ENCODE data around the gene NRG2. TPM values are rescaled to one million over a fixed set of nuclear protein-coding genes. Genes with fewer than 3 reads are reported as not detected.

The NRG2 gene
- total RNA-seq, 1 experiment from 2014 or later, result 0.91 TPM

GRCh38 chr5:140018517-140018916, 24.6 kb downstream of the NRG2 start:
- RAD21 ChIA-PET (ENCODE audit: low non-redundant PET in 1 of 2, low total read pairs in 2 of 2, uncharacterized antibody in 2 of 2, unreplicated experiment in 2 of 2), result no interaction called here
- no TSS peak for BruUV-seq (replicated peaks)

More at GRCh38 chr5:140018517-140018916, 24.6 kb downstream of the NRG2 start:
- Histone ChIP-seq H3K79me2 (ENCODE audit: insufficient read depth, low read length) (no peaks in the 10 kb centered on the region), H3K4me3 (replicated peaks in 1 of 2; ENCODE audit: low read depth in 1 of 2, low read length in 2 of 2) (no peak overlapping the region), H3K9me3 (ENCODE audit: control insufficient read depth in 1 of 2, insufficient read depth in 1 of 2, low read depth in 1 of 2, low read length in 2 of 2) (no peaks in the 10 kb centered on the region), H3K4me2 (ENCODE audit: low read length) (no peak overlapping the region), H3K27me3 (ENCODE audit: insufficient read depth, low read length) (peaks cover 11% of the 10 kb centered on the region; the same call in 1 of the 2 replicates), H2AFZ (ENCODE audit: low read depth, low read length, poor library complexity, severe bottlenecking) (no peak overlapping the region), H3K9me2 (ENCODE audit: insufficient read depth) (no peaks in the 10 kb centered on the region), H4K20me1 (ENCODE audit: insufficient read depth) (no peaks in the 10 kb centered on the region), H3K4me1 (ENCODE audit: control insufficient read depth in 1 of 2, insufficient read depth in 2 of 2, low read length in 2 of 2) (no peaks in the 10 kb centered on the region), H3K27ac (ENCODE audit: low read depth, low read length) (no peak overlapping the region), H3K9ac (ENCODE audit: low read length) (no peak overlapping the region), H3K36me3 (ENCODE audit: control insufficient read depth in 1 of 2, insufficient read depth in 2 of 2, low read length in 2 of 2) (no peaks in the 10 kb centered on the region)
- CTCF ChIA-PET, result no interaction called here
- intact Hi-C loops (cut with micrococcal nuclease), result no loop called here
- DNase-seq (ENCODE audit: low read depth, low spot score), result no peak
- ATAC-seq, result no peak
- POLR2A ChIA-PET, result no interaction called here
- TF ChIP-seq, protein P1, sequence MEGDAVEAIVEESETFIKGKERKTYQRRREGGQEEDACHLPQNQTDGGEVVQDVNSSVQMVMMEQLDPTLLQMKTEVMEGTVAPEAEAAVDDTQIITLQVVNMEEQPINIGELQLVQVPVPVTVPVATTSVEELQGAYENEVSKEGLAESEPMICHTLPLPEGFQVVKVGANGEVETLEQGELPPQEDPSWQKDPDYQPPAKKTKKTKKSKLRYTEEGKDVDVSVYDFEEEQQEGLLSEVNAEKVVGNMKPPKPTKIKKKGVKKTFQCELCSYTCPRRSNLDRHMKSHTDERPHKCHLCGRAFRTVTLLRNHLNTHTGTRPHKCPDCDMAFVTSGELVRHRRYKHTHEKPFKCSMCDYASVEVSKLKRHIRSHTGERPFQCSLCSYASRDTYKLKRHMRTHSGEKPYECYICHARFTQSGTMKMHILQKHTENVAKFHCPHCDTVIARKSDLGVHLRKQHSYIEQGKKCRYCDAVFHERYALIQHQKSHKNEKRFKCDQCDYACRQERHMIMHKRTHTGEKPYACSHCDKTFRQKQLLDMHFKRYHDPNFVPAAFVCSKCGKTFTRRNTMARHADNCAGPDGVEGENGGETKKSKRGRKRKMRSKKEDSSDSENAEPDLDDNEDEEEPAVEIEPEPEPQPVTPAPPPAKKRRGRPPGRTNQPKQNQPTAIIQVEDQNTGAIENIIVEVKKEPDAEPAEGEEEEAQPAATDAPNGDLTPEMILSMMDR (IDR thresholded peaks at IDR 0.05 in 2 of 3, conservative IDR thresholded peaks at IDR 0.05 in 1 of 3; ENCODE audit: borderline replicate concordance in 1 of 3, insufficient read depth in 1 of 3, low read depth in 2 of 3, low read length in 2 of 3), result no peak
- TF ChIP-seq POLR2A (IDR thresholded peaks at IDR 0.05; ENCODE audit: borderline replicate concordance, extremely low read depth, insufficient read depth, insufficient read length), result no peak
- TF ChIP-seq, protein P2, sequence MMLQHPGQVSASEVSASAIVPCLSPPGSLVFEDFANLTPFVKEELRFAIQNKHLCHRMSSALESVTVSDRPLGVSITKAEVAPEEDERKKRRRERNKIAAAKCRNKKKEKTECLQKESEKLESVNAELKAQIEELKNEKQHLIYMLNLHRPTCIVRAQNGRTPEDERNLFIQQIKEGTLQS (IDR thresholded peaks at IDR 0.05), result no peak
- no peak for TF ChIP-seq SRF (IDR thresholded peaks at IDR 0.05; ENCODE audit: low read depth)
- TF ChIP-seq ELF1 (IDR thresholded peaks at IDR 0.05; ENCODE audit: borderline replicate concordance, low read depth), result no peak
- TF ChIP-seq SIN3A (IDR thresholded peaks at IDR 0.05; ENCODE audit: low read depth), result no peak
- no peak for TF ChIP-seq EZH2 (IDR thresholded peaks at IDR 0.05)
- TF ChIP-seq YY1 (IDR thresholded peaks at IDR 0.05; ENCODE audit: extremely low read depth, insufficient replicate concordance, low read depth, low read length), result no peak
- TF ChIP-seq RAD21 (IDR thresholded peaks at IDR 0.05; ENCODE audit: low read depth), result no peak
- TF ChIP-seq, protein P3, sequence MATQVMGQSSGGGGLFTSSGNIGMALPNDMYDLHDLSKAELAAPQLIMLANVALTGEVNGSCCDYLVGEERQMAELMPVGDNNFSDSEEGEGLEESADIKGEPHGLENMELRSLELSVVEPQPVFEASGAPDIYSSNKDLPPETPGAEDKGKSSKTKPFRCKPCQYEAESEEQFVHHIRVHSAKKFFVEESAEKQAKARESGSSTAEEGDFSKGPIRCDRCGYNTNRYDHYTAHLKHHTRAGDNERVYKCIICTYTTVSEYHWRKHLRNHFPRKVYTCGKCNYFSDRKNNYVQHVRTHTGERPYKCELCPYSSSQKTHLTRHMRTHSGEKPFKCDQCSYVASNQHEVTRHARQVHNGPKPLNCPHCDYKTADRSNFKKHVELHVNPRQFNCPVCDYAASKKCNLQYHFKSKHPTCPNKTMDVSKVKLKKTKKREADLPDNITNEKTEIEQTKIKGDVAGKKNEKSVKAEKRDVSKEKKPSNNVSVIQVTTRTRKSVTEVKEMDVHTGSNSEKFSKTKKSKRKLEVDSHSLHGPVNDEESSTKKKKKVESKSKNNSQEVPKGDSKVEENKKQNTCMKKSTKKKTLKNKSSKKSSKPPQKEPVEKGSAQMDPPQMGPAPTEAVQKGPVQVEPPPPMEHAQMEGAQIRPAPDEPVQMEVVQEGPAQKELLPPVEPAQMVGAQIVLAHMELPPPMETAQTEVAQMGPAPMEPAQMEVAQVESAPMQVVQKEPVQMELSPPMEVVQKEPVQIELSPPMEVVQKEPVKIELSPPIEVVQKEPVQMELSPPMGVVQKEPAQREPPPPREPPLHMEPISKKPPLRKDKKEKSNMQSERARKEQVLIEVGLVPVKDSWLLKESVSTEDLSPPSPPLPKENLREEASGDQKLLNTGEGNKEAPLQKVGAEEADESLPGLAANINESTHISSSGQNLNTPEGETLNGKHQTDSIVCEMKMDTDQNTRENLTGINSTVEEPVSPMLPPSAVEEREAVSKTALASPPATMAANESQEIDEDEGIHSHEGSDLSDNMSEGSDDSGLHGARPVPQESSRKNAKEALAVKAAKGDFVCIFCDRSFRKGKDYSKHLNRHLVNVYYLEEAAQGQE (IDR thresholded peaks at IDR 0.05; ENCODE audit: low read depth), result no peak
